ENCODE measurements around the gene NPAS3. TPM values are rescaled to one million over a fixed set of nuclear protein-coding genes. Genes with fewer than 3 reads are reported as not detected.

The NPAS3 gene
- total RNA-seq, 6 experiments from 2014 or later, result 0.11 to 0.83 (median 0.21) TPM; not detected in 2

DNA sequence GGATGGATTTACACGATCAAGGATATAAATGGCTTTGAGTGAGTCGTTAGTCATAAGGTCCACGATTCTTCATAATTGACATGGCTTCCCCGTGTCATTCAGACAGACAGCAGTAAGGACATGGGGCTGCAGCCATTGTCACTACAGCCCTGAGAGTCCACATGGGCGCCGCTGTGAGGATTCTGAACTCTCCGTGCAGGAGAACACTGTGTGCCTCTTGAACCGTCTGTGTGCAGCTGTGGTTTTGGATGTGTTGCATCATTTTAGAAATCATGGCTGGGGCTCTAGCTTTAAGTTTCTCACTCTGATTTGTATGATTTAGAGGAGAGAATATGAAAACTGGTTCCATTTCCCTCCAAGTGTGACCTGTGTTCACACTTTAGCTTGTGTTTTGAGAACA lies 47.2 kb downstream of the NPAS3 start:
- Histone ChIP-seq H3K36me3 (no peaks in the 10 kb centered on the region), H3K9me3 (no peaks in the 10 kb centered on the region), H3K27ac (no peak overlapping the region), H3K27me3 (no peaks in the 10 kb centered on the region), H3K4me1 (no peaks in the 10 kb centered on the region), H3K4me3 (no peak overlapping the region)
- no peak for DNase-seq
- ATAC-seq, result no peak
- 83% methylated on average over 7 of the region's 8 CpGs for WGBS (ENCODE audit: insufficient coverage, low coverage, low lambda C conversion rate, missing lambda C conversion rate)
- intact Hi-C loops (cut with DNase I), result no loop called here
- TF ChIP-seq, protein P1, sequence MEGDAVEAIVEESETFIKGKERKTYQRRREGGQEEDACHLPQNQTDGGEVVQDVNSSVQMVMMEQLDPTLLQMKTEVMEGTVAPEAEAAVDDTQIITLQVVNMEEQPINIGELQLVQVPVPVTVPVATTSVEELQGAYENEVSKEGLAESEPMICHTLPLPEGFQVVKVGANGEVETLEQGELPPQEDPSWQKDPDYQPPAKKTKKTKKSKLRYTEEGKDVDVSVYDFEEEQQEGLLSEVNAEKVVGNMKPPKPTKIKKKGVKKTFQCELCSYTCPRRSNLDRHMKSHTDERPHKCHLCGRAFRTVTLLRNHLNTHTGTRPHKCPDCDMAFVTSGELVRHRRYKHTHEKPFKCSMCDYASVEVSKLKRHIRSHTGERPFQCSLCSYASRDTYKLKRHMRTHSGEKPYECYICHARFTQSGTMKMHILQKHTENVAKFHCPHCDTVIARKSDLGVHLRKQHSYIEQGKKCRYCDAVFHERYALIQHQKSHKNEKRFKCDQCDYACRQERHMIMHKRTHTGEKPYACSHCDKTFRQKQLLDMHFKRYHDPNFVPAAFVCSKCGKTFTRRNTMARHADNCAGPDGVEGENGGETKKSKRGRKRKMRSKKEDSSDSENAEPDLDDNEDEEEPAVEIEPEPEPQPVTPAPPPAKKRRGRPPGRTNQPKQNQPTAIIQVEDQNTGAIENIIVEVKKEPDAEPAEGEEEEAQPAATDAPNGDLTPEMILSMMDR (IDR thresholded peaks at IDR 0.05), result no peak
- TF ChIP-seq POLR2A (IDR thresholded peaks at IDR 0.05), result no peak

DNA sequence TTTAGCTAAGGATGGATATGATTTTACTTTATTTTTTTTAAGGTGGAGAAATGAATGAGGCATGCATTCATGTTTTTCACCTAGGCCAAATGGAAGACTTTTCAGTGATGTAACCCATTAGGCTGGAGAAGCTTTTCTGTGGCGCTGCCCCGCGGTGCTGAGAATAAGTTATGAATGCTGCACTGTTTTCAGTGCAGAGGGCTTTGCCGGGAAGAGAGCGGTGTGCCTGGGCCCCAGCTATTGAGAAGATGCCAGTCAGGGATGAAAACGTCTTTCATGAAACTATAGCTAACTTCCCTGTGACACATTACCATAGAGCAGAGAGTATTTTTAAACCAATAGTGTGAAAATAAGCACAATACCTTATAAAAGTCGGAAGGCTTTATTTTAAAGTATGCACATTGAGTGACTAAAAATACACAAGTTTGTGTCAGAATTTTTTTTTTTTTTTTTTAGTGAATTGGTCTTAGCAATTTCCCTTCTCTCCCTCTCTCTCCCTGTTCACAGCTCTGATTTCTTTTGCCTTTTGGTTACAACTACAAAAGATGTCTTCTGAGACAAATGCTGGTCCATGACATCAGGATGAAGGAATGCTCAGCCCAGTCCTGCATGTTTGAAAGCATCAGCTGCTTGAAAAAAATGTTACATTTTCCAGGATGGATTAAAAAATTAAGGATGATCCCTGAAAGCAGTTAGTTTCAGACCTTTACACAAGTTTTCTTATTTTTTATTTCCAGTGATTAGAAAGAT lies 48.3 kb downstream of the NPAS3 start:
- WGBS (ENCODE audit: insufficient coverage, low coverage, low lambda C conversion rate, missing lambda C conversion rate), result 64% methylated on average over 6 of the region's 7 CpGs
- H3K4me3 ChIP-seq, result no peak overlapping the region
- H3K9me3 ChIP-seq, result no peaks in the 10 kb centered on the region
- H3K4me1 ChIP-seq, result no peaks in the 10 kb centered on the region
- TF ChIP-seq POLR2A (IDR thresholded peaks at IDR 0.05), result no peak
- TF ChIP-seq, protein P1 (IDR thresholded peaks at IDR 0.05), result no peak
- no peaks in the 10 kb centered on the region for H3K27me3 ChIP-seq
- no peaks in the 10 kb centered on the region for H3K36me3 ChIP-seq
- no peak for DNase-seq
- ATAC-seq, result no peak
- no peak overlapping the region for H3K27ac ChIP-seq
- intact Hi-C loops (cut with DNase I), result no loop called here

DNA sequence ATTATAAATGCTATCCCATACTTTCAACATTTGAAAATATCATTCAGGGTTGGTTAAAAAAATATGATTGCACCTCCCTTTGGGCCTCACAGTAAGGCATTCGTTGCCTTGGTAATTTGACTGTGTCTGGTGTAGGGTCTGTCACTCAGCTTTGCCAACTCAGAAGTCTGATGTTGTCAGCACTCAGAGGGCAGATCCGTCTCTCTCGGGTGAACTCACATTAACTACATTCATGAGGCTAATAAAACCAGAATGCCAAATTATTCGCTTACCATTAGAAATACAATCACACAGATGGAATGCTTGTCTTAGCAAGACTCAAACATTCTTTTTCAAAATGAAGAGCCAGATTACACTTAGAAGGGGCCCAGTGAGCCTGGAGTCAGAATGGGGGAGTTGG lies 53.0 kb downstream of the NPAS3 start:
- Histone ChIP-seq H3K27me3 (no peaks in the 10 kb centered on the region), H3K36me3 (no peaks in the 10 kb centered on the region), H3K9me3 (no peaks in the 10 kb centered on the region), H3K27ac (no peak overlapping the region), H3K4me3 (no peak overlapping the region), H3K4me1 (no peaks in the 10 kb centered on the region)
- DNase-seq (no peak), ATAC-seq (no peak)
- WGBS (ENCODE audit: insufficient coverage, low coverage, low lambda C conversion rate, missing lambda C conversion rate), result 59% methylated on average over 4 of the region's 4 CpGs
- TF ChIP-seq, protein P1 (IDR thresholded peaks at IDR 0.05), result no peak
- TF ChIP-seq POLR2A (IDR thresholded peaks at IDR 0.05), result no peak
- intact Hi-C loops (cut with DNase I), result no loop called here

DNA sequence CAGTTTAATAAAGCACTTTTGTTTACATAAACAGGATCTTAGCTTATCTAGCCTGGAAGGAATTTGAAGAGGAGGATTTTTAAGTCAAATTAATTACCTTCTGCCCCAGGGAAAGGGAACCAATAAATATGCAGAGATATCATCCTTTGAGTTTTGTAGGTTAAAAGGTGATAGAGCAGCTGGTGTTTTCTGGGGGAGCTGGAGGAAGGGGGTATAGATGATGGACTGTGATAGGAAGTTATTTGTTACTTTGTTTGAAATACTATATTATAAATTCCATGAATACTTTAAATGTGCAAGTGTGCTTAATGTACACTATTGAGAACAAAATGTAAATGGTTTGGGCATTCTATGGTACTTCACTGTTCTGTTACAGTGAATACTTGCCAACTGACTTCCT lies 55.2 kb downstream of the NPAS3 start:
- H3K27me3 ChIP-seq, result no peaks in the 10 kb centered on the region
- no peak overlapping the region for H3K4me3 ChIP-seq
- no peaks in the 10 kb centered on the region for H3K36me3 ChIP-seq
- no peaks in the 10 kb centered on the region for H3K4me1 ChIP-seq
- ATAC-seq (no peak), DNase-seq (no peak)
- intact Hi-C loops (cut with DNase I), result no loop called here
- no peak for TF ChIP-seq POLR2A (IDR thresholded peaks at IDR 0.05)
- TF ChIP-seq, protein P1 (IDR thresholded peaks at IDR 0.05), result no peak
- H3K9me3 ChIP-seq, result no peaks in the 10 kb centered on the region
- no peak overlapping the region for H3K27ac ChIP-seq
